PC-9 (cell line): Measurements from ENCODE around the gene ZNF423.

Source experiments
- EZH2 ChIP-seq: fragments of 200-600 bp; sonication (generic); IDR thresholded peaks from 2 replicates; pipeline ENCODE4 v1.8.0; 2017; ENCODE audit warnings: antibody characterized with exemption, low read depth
- TF ChIP-seq, protein P1 (sequence below): fragments of 200-600 bp; sonication (generic); conservative IDR thresholded peaks from 2 replicates; pipeline ENCODE4 v1.6.1; 2017; ENCODE audit warnings: mixed run types, antibody characterized with exemption, mild to moderate bottlenecking, moderate library complexity

DNA sequence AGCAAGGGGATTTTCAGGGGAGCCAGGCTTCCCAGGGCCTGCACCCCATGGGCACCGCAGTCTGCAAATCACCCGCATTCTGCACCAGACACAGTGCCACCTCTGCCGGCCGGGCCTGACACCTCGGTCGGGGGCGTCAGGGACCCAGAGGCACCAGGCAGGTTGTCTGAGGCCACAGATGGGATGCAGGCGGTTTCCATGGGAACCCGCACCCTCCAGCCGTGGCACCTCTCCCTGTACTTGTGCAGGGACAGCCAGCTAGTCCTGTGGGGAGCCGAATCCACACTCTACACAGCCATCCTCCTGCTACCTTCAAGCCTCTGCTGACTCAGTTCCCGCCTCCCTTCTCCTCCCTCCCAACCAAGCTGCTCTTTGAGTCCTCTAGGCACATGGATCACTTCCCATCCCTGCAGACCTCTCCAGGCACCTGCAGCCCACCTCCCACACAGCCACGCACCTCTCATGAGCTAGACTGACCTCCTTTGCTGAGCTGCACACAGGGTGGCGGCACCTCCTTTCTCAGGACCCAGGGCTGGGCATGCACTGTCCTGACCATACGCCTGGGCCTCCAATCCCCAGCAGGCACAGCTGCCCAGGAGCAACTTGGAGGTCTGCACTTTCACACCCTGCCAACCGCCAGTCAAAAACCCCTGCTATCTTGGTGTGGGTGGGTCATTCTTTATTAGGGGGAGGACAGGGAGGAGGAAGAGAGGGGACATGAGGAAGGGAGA, 362.9 kb downstream of the ZNF423 start:
- TF ChIP-seq, protein P1, sequence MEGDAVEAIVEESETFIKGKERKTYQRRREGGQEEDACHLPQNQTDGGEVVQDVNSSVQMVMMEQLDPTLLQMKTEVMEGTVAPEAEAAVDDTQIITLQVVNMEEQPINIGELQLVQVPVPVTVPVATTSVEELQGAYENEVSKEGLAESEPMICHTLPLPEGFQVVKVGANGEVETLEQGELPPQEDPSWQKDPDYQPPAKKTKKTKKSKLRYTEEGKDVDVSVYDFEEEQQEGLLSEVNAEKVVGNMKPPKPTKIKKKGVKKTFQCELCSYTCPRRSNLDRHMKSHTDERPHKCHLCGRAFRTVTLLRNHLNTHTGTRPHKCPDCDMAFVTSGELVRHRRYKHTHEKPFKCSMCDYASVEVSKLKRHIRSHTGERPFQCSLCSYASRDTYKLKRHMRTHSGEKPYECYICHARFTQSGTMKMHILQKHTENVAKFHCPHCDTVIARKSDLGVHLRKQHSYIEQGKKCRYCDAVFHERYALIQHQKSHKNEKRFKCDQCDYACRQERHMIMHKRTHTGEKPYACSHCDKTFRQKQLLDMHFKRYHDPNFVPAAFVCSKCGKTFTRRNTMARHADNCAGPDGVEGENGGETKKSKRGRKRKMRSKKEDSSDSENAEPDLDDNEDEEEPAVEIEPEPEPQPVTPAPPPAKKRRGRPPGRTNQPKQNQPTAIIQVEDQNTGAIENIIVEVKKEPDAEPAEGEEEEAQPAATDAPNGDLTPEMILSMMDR: no peak
- no peak for TF ChIP-seq EZH2
